Panc1 (cell line): ENCODE measurements around the gene SALL3. TPM values are rescaled to one million over a fixed set of nuclear protein-coding genes. Genes with fewer than 3 reads are reported as not detected.

Experiments
- ATAC-seq: fragments of 200-7000 bp; cut with Tn5 transposase; 2 replicates; pipeline ENCODE4 v1.9.1; 2020; ENCODE audit warnings: mild to moderate bottlenecking, moderate library complexity
- BruUV-seq: library from RNA; stranded (reverse); fragments of 400-500 nt; replicated peaks from 2 replicates; lab custom pipeline; 2021; lab: Mats Ljungman, UMichigan
- CTCF ChIA-PET: fragments of 300-600 bp; sonication (Branson Sonifier 250); formaldehyde crosslinking; loops from one replicate; lab custom pipeline; 2022; ENCODE audit warnings: antibody characterized with exemption; lab: Charles Lee
- POLR2A ChIA-PET: fragments of 300-600 bp; sonication (Branson Sonifier 250); formaldehyde crosslinking; loops from one replicate; lab custom pipeline; 2022; ENCODE audit warnings: antibody characterized with exemption; lab: Charles Lee
- DNase-seq: peaks from one replicate; pipeline ENCODE4 v3.0.0-alpha.2; 2010; ENCODE audit warnings: low read depth, low spot score
- H3K27ac ChIP-seq: 2 replicates; pipeline ENCODE4 v1.5.1; 2011; ENCODE audit warnings: mild to moderate bottlenecking, low read length, inconsistent platforms
- H3K27me3 ChIP-seq: fragments of 200-500 bp; sonication (Bioruptor generic); 2 replicates; pipeline ENCODE4 v1.6.0; 2014; ENCODE audit warnings: low read length, inconsistent platforms; ENCODE audit not compliant: control insufficient read depth, insufficient read depth
- H3K36me3 ChIP-seq: fragments of 200-500 bp; sonication (Bioruptor generic); 2 replicates; pipeline ENCODE4 v1.5.1; 2014; ENCODE audit warnings: inconsistent platforms, mild to moderate bottlenecking, low read length, moderate library complexity; ENCODE audit not compliant: control insufficient read depth, insufficient read depth
- H3K4me1 ChIP-seq: 2 replicates; pipeline ENCODE4 v1.5.1; 2011; ENCODE audit warnings: inconsistent platforms, mild to moderate bottlenecking, low read length, moderate library complexity; ENCODE audit not compliant: control insufficient read depth, insufficient read depth
- H3K4me3 ChIP-seq, 2 experiments: 2 replicates each; pipeline ENCODE4 v1.5.1; 2011 to 2012; ENCODE audit warnings: low read depth in 2 of 2, low read length in 2 of 2, mild to moderate bottlenecking in 2 of 2, inconsistent platforms in 1 of 2, moderate library complexity in 1 of 2
- H3K9me3 ChIP-seq: fragments of 200-500 bp; sonication (Bioruptor generic); 2 replicates; pipeline ENCODE4 v1.5.1; 2014; ENCODE audit warnings: low read depth, mild to moderate bottlenecking, inconsistent platforms, low read length, moderate library complexity; ENCODE audit not compliant: control insufficient read depth, insufficient read depth
- POLR2AphosphoS5 ChIP-seq: IDR thresholded peaks from 2 replicates; pipeline ENCODE4 v1.6.1; 2012; ENCODE audit warnings: mild to moderate bottlenecking, low read depth, low read length, moderate library complexity
- REST ChIP-seq, 2 experiments: IDR thresholded peaks; 2 replicates each; pipeline ENCODE4 v1.6.1; 2011 to 2012; ENCODE audit warnings: low read depth in 2 of 2, control low read depth in 1 of 2, low read length in 1 of 2, mild to moderate bottlenecking in 1 of 2, moderate library complexity in 1 of 2; ENCODE audit not compliant: insufficient read depth in 1 of 2
- SIN3A ChIP-seq: IDR thresholded peaks from 2 replicates; pipeline ENCODE4 v1.6.1; 2012; ENCODE audit warnings: low read depth, mild to moderate bottlenecking, low read length, moderate library complexity, borderline replicate concordance; ENCODE audit not compliant: insufficient read depth
- TCF7L2 ChIP-seq: IDR thresholded peaks from 2 replicates; pipeline ENCODE4 v1.6.1; 2011; ENCODE audit warnings: mild to moderate bottlenecking, low read depth, low read length, inconsistent platforms
- in situ Hi-C: cut with HindIII; loops from 2 replicates; pipeline ENCODE4 v1.10.0; 2016; ENCODE audit warnings: low sequenced_read_pairs, low pct_unique_long_range_greater_than_20kb
- intact Hi-C: fragments of 100-400 bp; cut with micrococcal nuclease; formaldehyde crosslinking; loops from one replicate; pipeline ENCODE4 v1.10.0; 2022; ENCODE audit not compliant: unreplicated experiment
- total RNA-seq: library from RNA; stranded (reverse); gene quantifications from one replicate; pipeline ENCODE4 v1.2.1, GENCODE V29; 2021; ENCODE audit not compliant: unreplicated experiment
- TF ChIP-seq, protein P1 (sequence below): fragments of 450-650 bp; IDR thresholded peaks from 2 replicates; pipeline ENCODE4 v1.5.1; 2017; ENCODE audit warnings: mild to moderate bottlenecking

The SALL3 gene
- total RNA-seq, 1 experiment from 2014 or later: not detected

- Histone ChIP-seq H3K27me3 (peaks cover 6% of the 10 kb centered on the region), H3K9me3 (no peaks in the 10 kb centered on the region), H3K4me1 (no peaks in the 10 kb centered on the region), H3K27ac (no peak overlapping the region), H3K36me3 (no peaks in the 10 kb centered on the region), H3K4me3 (no peak overlapping the region)
- TF ChIP-seq, protein P1, sequence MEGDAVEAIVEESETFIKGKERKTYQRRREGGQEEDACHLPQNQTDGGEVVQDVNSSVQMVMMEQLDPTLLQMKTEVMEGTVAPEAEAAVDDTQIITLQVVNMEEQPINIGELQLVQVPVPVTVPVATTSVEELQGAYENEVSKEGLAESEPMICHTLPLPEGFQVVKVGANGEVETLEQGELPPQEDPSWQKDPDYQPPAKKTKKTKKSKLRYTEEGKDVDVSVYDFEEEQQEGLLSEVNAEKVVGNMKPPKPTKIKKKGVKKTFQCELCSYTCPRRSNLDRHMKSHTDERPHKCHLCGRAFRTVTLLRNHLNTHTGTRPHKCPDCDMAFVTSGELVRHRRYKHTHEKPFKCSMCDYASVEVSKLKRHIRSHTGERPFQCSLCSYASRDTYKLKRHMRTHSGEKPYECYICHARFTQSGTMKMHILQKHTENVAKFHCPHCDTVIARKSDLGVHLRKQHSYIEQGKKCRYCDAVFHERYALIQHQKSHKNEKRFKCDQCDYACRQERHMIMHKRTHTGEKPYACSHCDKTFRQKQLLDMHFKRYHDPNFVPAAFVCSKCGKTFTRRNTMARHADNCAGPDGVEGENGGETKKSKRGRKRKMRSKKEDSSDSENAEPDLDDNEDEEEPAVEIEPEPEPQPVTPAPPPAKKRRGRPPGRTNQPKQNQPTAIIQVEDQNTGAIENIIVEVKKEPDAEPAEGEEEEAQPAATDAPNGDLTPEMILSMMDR: no peak
- TF ChIP-seq TCF7L2 (no peak), POLR2AphosphoS5 (no peak), REST (IDR thresholded peaks at IDR 0.05; ENCODE audit: insufficient read depth in 1 of 2, low read depth in 2 of 2, low read length in 1 of 2) (no peak), SIN3A (no peak)
- no peak for ATAC-seq
- CTCF ChIA-PET: no interaction called here
- in situ Hi-C loops: no loop called here
- intact Hi-C loops: no loop called here
- BruUV-seq: no TSS peak
- no peak for DNase-seq
- POLR2A ChIA-PET: no interaction called here
Observed at GRCh38 chr18:78969574-78970315, 9.9 kb upstream of the SALL3 start.

- no peaks in the 10 kb centered on the region for H3K9me3 ChIP-seq
- no peak overlapping the region for H3K4me3 ChIP-seq
- no TSS peak for BruUV-seq
- no peak for DNase-seq
- no peak for ATAC-seq
- no peak overlapping the region for H3K27ac ChIP-seq
- in situ Hi-C loops (no loop called here), intact Hi-C loops (no loop called here)
- TF ChIP-seq REST (IDR thresholded peaks at IDR 0.05; ENCODE audit: insufficient read depth in 1 of 2, low read depth in 2 of 2, low read length in 1 of 2) (no peak), POLR2AphosphoS5 (no peak), SIN3A (no peak), TCF7L2 (no peak)
- TF ChIP-seq, protein P1: no peak
- H3K27me3 ChIP-seq: peaks cover 14% of the 10 kb centered on the region
- H3K4me1 ChIP-seq: no peaks in the 10 kb centered on the region
- ChIA-PET POLR2A (no interaction called here), CTCF (no interaction called here)
- H3K36me3 ChIP-seq: no peaks in the 10 kb centered on the region
Observed at GRCh38 chr18:78970774-78971333, 8.8 kb upstream of the SALL3 start.
